ENCODE measurements around the gene RBM38.

GRCh38 chr20:57378646-57379262 lies 12.4 kb upstream of the RBM38 start:
- TF ChIP-seq EZH2 (IDR thresholded peaks at IDR 0.05; ENCODE audit: borderline replicate concordance, low read length): no peak
- TF ChIP-seq CTCF (conservative IDR thresholded peaks at IDR 0.05 in 1 of 2, IDR thresholded peaks at IDR 0.05 in 1 of 2; ENCODE audit: extremely low read depth in 1 of 2, insufficient read depth in 1 of 2, low read depth in 1 of 2, low read length in 2 of 2): no peak
